Endothelial cell of coronary artery (primary cell): ENCODE data around the gene CD177. TPM values are rescaled to one million over a fixed set of nuclear protein-coding genes. Genes with fewer than 3 reads are reported as not detected.

Experiments
- total RNA-seq: library from RNA; depleted of rRNA; stranded (reverse); fragments of >200 nt; gene quantifications from 2 replicates; pipeline ENCODE4 v1.2.3, GENCODE V29; 2014

Gene CD177, protein sequence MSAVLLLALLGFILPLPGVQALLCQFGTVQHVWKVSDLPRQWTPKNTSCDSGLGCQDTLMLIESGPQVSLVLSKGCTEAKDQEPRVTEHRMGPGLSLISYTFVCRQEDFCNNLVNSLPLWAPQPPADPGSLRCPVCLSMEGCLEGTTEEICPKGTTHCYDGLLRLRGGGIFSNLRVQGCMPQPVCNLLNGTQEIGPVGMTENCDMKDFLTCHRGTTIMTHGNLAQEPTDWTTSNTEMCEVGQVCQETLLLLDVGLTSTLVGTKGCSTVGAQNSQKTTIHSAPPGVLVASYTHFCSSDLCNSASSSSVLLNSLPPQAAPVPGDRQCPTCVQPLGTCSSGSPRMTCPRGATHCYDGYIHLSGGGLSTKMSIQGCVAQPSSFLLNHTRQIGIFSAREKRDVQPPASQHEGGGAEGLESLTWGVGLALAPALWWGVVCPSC
- total RNA-seq, result 0.09 and 0.19 TPM in 2 replicates

GRCh38 chr19:43353606-43354304 lies at the start of gene CD177:
Gene CD177 (plus strand): TSS chr19:43353686. CDS start chr19:43353715, 29 bp downstream.

Other genes with a start within 250 kb of the CD177 start
- gene PSG5, start 167.2 kb upstream of the CD177 start, total RNA-seq, result 0.81 TPM in 1 of 2 replicates, not detected in the other
- 0.47 and 1.2 TPM in 2 replicates for gene PSG4, start 148.0 kb upstream of the CD177 start, total RNA-seq
- 0.09 TPM in 1 of 2 replicates, not detected in the other for gene PSG9, start 84.2 kb upstream of the CD177 start, total RNA-seq
- gene TEX101, start 61.2 kb downstream of the CD177 start, total RNA-seq, result not detected in 2 replicates
- gene LYPD3, start 111.9 kb downstream of the CD177 start, total RNA-seq, result not detected in 2 replicates
- 10.2 and 12.3 TPM in 2 replicates for gene PHLDB3, start 151.1 kb downstream of the CD177 start, total RNA-seq
- 56.9 and 73.5 TPM in 2 replicates for gene ETHE1, start 173.5 kb downstream of the CD177 start, total RNA-seq
- 0.09 TPM in 1 of 2 replicates, not detected in the other for gene ZNF575, start 179.5 kb downstream of the CD177 start, total RNA-seq
- 15.5 and 20.8 TPM in 2 replicates for gene XRCC1, start 221.8 kb downstream of the CD177 start, total RNA-seq
- 0.18 and 0.85 TPM in 2 replicates for gene PINLYP, start 222.1 kb downstream of the CD177 start, total RNA-seq
- gene IRGQ, start 242.4 kb downstream of the CD177 start, total RNA-seq, result 23.5 and 29.6 TPM in 2 replicates
- 9.1 and 10.0 TPM in 2 replicates for gene ZNF576, start 242.9 kb downstream of the CD177 start, total RNA-seq